ENCODE data around the gene MAGEB10. TPM values are rescaled to one million over a fixed set of nuclear protein-coding genes. Genes with fewer than 3 reads are reported as not detected.

Gene MAGEB10
- total RNA-seq, 1 experiment from 2014 or later: not detected

- Histone ChIP-seq H3K36me3 (ENCODE audit: control insufficient read depth in 1 of 2, insufficient read depth in 2 of 2, low read length in 2 of 2) (no peaks in the 10 kb centered on the region), H2AFZ (ENCODE audit: low read depth, low read length, poor library complexity, severe bottlenecking) (no peak overlapping the region), H3K9me2 (ENCODE audit: insufficient read depth) (no peaks in the 10 kb centered on the region), H3K9me3 (ENCODE audit: control insufficient read depth in 1 of 2, insufficient read depth in 1 of 2, low read depth in 1 of 2, low read length in 2 of 2) (no peaks in the 10 kb centered on the region), H3K27ac (ENCODE audit: low read depth, low read length) (no peak overlapping the region), H4K20me1 (ENCODE audit: insufficient read depth) (no peaks in the 10 kb centered on the region), H3K79me2 (ENCODE audit: insufficient read depth, low read length) (no peaks in the 10 kb centered on the region), H3K4me2 (ENCODE audit: low read length) (no peak overlapping the region), H3K9ac (ENCODE audit: low read length) (no peak overlapping the region), H3K4me1 (ENCODE audit: control insufficient read depth in 1 of 2, insufficient read depth in 2 of 2, low read length in 2 of 2) (no peaks in the 10 kb centered on the region), H3K4me3 (replicated peaks in 1 of 2; ENCODE audit: low read depth in 1 of 2, low read length in 2 of 2) (no peak overlapping the region), H3K27me3 (ENCODE audit: insufficient read depth, low read length) (no peaks in the 10 kb centered on the region)
- intact Hi-C loops (cut with micrococcal nuclease): no loop called here
- no peak for TF ChIP-seq JUND (IDR thresholded peaks at IDR 0.05)
- TF ChIP-seq SP1 (IDR thresholded peaks at IDR 0.05; ENCODE audit: low read depth): no peak
- no peak for TF ChIP-seq EZH2 (IDR thresholded peaks at IDR 0.05)
- no peak for TF ChIP-seq ZFX (IDR thresholded peaks at IDR 0.05)
- TF ChIP-seq, protein P1, sequence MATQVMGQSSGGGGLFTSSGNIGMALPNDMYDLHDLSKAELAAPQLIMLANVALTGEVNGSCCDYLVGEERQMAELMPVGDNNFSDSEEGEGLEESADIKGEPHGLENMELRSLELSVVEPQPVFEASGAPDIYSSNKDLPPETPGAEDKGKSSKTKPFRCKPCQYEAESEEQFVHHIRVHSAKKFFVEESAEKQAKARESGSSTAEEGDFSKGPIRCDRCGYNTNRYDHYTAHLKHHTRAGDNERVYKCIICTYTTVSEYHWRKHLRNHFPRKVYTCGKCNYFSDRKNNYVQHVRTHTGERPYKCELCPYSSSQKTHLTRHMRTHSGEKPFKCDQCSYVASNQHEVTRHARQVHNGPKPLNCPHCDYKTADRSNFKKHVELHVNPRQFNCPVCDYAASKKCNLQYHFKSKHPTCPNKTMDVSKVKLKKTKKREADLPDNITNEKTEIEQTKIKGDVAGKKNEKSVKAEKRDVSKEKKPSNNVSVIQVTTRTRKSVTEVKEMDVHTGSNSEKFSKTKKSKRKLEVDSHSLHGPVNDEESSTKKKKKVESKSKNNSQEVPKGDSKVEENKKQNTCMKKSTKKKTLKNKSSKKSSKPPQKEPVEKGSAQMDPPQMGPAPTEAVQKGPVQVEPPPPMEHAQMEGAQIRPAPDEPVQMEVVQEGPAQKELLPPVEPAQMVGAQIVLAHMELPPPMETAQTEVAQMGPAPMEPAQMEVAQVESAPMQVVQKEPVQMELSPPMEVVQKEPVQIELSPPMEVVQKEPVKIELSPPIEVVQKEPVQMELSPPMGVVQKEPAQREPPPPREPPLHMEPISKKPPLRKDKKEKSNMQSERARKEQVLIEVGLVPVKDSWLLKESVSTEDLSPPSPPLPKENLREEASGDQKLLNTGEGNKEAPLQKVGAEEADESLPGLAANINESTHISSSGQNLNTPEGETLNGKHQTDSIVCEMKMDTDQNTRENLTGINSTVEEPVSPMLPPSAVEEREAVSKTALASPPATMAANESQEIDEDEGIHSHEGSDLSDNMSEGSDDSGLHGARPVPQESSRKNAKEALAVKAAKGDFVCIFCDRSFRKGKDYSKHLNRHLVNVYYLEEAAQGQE (IDR thresholded peaks at IDR 0.05; ENCODE audit: low read depth): no peak
- no peak for TF ChIP-seq SIN3A (IDR thresholded peaks at IDR 0.05; ENCODE audit: low read depth)
- no peak for TF ChIP-seq POLR2A (IDR thresholded peaks at IDR 0.05; ENCODE audit: borderline replicate concordance, extremely low read depth, insufficient read depth, insufficient read length)
- TF ChIP-seq CBX3 (IDR thresholded peaks at IDR 0.05; ENCODE audit: low read depth): no peak
- no peak for TF ChIP-seq ATF3 (IDR thresholded peaks at IDR 0.05)
- no peak for TF ChIP-seq EGR1 (IDR thresholded peaks at IDR 0.05; ENCODE audit: low read depth)
- no peak for TF ChIP-seq SRF (IDR thresholded peaks at IDR 0.05; ENCODE audit: low read depth)
- ChIA-PET RAD21 (ENCODE audit: low non-redundant PET in 1 of 2, low total read pairs in 2 of 2, uncharacterized antibody in 2 of 2, unreplicated experiment in 2 of 2) (no interaction called here), POLR2A (no interaction called here), CTCF (no interaction called here)
- ATAC-seq (no peak), DNase-seq (ENCODE audit: low read depth, low spot score) (no peak)
- BruUV-seq (replicated peaks): no TSS peak
Measured at GRCh38 chrX:27775984-27776383, 31.8 kb upstream of the MAGEB10 start.
